ENCODE data around the gene TFPI2.
"Not testable (repeated sequence)": the region's sequence is repeated elsewhere in the genome, so short reads cannot be mapped to it uniquely, and the experiment has no call there.

Gene TFPI2, protein sequence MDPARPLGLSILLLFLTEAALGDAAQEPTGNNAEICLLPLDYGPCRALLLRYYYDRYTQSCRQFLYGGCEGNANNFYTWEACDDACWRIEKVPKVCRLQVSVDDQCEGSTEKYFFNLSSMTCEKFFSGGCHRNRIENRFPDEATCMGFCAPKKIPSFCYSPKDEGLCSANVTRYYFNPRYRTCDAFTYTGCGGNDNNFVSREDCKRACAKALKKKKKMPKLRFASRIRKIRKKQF

DNA sequence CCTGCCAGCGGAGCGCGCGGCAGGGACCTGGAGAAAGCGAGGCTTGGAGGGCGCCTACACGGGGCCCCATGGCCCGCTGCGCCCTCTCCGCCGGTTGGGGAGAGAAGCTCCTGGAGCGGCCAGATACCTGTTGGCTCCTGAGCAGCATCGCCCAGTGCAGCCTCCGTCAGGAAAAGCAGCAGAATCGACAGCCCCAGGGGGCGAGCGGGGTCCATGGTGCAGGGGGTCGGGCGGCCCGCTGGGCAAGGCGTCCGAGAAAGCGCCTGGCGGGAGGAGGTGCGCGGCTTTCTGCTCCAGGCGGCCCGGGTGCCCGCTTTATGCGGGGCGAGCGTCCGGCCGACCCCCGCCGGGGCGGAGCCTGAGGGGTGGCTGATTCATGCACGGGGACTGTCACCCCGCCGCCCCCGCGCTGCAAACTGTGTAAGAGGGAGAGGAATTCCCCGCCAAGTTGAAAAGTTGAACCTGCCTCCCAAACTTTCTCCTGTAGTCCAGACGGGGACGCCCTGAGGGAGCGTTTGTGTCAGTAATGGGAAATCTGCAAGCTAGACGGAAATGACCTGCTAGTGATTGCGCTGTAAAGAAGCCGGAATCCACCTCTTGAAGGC lies at the start of gene TFPI2:
TFPI2 (minus strand) TSS at position 290 of the 605 bp plus-strand sequence; CDS start at position 215, 75 bp downstream.
- DNase-seq, result no peak

DNA sequence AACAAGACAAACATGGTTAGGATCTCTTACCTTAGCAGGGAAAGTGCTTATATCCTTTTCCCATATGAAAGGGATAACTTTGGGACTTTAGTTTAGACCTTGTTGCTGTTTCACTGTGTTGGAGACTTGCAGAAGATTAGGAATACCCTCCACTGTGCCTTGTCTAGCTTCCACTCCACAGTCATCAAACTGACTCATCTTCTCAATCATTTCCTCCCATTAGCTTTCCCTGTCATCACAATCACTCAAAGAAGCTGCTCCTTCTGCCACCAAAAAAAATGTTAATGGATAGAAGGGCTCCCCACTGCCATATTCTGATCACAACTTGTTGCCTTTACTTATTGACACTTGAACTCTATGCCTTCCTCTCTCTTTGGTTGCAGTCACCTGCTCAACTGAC lies 47.7 kb upstream of the TFPI2 start:
- no peak for DNase-seq

DNA sequence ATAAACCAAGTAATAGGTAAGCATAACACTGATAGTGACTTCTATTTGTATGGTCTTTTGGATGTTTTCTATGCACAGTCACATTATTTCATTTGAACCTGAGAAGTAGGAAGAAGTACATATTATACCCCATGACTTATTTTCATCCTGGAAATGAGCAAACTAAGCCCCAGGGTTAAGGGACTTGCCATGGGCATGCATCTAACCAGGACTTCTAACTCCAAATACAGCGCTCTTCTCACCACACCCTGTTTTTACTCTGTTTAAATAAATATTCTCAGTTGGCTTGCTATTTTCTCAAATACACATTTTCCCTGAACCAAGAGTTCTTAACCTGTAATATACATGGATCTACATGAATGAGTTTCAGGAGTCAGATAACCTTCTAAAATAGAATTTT lies 47.3 kb upstream of the TFPI2 start:
- DNase-seq, result no peak

DNA sequence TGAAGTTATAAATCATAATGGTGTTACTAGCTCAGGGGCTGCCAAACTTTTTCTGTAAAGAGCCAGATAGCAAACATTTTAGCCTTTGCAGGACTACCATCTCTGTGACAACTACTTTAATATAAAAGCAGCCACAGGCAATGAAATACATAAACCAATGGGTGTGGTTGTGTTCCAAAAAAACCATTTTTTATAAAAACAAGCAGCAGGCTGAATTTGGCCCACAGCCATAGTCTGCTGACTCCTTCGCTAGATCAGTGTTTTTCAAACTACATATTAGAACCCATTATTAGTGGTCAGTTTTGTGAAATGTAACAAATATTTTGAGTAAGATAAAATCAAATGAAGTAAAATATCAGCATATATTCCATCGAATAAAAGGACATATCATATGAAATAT lies 44.5 kb upstream of the TFPI2 start:
- DNase-seq, result no peak

DNA sequence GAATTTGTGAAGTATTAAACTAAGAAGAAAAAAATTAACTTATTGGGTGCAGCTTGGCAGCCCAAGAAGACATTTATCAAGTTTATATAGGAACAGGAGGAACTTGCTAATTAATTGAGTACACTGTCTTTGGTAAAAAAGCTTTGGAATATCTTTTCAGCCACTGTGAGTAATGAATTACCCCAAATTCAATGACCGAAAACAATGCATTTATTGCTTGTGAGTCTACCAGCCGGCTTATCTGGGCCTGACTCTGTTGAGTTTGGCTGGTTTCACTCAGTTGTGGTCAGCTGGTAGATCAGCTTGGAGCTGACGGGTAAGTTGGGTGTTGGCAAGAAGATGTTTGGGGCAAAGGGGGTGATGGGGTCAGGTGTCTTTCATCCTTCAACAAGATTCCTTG lies 42.6 kb upstream of the TFPI2 start:
- DNase-seq, result no peak

DNA sequence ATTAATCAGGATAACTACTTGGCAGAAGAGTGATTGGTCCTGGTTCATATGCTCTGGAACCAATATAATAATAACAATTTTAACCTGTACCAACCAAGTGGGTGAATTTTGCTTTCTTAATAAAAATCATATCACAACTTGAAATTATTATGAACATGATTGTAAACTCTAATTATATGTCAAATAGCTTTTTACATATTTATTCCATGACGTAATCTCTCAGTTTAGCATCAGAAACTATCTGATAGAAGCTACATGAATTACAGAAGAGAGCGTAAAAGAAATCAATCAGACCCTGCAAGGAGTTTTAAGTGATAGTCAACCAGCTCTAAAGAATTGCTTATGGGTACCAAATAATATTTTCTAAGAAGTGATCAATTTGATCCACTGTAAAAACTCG lies 41.1 kb upstream of the TFPI2 start:
- no peak for DNase-seq

DNA sequence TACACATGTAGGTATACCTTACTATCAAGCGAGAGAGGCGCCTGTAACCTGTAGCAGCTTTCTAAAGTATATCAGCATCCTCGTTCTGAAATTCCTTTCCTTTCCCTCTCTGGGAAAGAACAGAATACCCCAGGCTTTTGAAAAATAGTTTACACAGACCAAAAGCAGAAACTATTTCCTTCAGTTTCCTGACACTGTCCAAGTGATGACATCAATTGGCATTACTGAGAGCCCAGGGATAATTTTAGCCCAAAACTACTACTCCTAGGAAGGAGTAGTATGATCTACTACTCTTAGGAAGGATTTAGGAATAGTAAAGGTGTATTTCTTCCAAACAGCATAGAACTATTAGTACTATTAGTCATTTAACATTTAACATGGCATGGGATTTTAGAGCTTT lies 37.0 kb upstream of the TFPI2 start:
- DNase-seq, result no peak

DNA sequence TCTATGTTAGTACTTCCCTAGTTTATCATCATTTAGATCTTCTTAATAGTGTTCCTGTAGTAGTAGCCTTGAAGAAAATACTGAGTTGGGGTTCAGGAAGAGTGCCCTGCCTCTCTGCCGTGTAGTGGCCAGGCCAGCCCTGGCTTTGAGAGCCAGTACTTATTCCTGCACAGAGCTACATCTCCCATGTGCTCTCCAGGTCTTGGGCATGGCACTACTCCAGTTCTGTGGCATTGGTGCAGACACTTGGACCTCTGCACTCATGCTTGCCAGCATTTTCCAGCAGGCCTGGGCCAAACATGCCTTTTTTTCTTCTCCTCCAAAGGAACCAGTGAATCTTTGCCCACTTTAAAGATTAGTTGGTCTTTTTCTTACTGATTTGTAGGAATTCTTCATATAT lies 36.2 kb upstream of the TFPI2 start:
- DNase-seq, result no peak

DNA sequence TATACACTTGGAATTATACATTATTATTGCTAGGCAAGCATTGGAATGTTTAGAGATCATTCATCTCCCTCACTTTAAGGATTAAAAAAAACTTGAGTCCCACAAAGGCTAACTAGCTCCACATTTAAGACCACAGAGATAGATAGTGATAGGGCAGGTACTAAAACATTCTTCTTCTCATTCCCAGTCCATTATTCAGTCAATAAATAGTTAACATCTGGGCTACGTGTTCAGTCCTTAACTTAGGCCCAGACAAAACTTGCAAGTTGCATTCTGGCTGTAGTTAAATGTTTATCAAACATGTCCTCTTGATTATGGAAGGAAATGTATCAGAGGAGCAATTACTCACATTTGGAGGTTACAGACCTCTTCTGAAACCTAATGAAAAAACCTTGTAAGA lies 33.4 kb upstream of the TFPI2 start:
- no peak for DNase-seq

DNA sequence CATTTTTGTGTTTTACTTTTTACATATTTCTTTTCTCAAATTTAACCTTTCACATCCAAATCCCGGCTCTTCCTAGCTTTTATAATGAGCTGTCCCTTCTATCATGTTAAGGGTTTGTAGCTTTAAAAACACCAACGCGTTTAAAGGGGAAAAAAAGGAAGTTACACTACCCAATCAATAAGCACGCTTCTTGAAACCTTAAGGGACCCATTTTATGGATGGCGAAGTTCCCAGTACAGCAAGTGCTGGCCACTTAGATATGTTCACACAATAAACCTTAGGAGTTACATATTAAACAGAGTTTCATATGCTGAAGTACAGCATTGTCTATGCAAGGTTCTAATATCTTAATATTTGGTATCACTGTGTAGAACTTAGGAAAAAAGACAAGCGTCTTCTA lies 32.7 kb upstream of the TFPI2 start:
- DNase-seq, result no peak

DNA sequence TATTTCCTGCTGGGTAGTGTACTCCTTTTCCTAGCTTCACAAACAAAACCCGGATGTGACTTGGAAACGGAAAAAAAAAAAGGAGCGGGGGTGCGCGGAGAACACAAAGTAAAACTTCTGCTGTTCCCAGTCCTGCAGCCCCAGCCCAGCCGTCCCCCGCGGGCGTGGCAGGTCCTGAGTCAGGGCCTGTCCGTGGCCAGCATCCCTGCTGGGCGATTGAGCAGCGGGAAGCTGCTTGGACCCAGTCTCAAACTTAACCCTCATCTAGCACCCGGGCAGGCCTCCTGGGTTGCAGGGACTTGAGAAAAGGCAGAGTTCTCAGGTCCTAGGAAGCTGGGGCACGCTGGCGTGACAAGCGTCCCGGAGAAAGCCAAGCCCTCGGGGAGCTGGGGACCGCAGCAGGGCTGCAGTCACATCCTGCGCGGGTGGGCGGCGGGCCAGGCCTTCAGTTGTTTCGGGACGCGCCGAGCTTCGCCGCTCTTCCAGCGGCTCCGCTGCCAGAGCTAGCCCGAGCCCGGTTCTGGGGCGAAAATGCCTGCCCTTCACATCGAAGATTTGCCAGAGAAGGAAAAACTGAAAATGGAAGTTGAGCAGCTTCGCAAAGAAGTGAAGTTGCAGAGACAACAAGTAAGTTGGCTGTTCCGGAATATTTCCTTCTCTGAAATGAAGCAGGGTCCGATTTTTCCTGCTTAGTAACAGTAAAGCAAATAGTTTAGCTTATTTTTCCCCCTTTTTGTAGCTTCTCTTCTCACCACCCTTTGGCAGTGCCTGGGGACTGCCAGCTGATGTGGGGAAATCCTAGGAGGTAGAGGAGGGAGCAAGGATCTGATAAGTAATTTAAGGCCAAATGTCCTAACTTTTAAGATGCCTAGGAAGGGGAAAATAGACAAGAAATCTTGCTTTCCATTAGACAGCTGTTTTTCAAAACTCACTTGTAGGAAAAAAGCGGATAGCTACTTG lies 31.3 kb upstream of the TFPI2 start, which contains the start of gene GNG11:
GNG11 (plus strand) TSS at position 129 of the 960 bp plus-strand sequence; CDS start at position 532, 403 bp downstream.
- no peak for DNase-seq

DNA sequence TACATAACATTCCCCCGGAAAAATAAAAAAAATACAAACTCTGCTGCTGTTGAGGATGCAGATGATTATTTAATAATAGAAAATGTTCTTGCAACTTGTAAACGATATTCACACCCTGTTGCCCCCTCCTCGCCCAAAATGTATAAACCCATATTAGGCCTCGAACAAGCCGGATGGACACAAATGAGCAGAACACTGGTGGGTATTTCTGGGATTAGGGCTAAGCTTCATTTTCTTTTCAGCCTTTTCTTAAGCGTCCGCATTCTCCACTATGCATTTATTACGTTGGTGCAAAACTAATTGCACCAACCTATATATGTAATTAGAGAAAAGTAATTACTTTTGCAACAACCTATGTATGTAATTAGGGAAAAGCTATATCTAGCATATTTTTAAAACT lies 30.6 kb upstream of the TFPI2 start:
- no peak for DNase-seq

DNA sequence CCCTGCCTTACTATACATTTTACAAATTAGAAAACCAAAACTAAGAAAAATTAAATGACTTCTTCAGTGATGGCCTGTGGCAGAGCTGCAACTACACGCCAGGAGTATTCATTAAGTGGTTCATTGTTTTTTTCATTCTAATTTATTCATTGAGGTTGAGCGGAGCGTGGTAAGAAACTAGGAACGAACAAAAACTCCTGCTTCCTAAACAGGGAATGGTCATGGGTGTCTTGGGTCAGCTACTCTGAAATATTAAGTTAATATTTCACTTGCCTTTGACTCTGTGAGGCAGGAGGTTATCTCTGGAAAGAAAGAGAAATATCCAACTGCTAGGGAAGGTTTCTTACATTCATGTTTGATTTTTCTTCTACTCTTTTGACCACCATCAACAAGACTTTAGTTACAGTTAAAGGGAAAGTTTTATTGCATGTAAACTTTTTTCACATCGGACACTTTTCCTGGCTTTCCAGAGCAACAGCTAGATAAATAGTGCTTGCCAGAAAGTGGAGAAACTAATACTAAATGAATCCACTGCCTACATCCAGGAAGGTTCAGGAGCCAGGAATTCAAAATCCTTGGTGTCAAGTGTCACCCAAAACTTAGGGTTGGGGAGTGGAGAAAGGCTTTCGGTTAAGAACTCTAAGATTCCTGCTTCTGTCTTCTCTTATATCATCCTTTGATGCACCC lies 30.1 kb upstream of the TFPI2 start:
- no peak for DNase-seq

DNA sequence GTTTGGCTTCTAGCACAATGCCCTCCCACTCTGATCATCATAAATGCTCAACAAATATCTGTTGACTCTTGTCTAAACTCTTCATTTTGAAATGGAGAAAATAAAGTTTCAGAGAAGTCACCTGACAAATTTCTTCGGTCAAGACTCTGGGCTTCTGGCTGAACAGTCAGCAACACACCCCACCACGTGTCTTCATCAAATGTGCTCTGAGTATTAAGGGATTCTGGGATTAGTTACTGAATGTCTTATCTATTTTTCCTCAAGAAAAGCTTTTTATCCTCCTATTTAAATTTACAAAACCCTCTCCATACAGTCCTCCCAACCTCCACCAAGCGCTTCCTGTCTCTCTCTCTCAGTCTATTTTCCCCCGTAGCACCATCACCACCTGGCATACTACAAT lies 25.8 kb upstream of the TFPI2 start:
- not testable (repeated sequence) for DNase-seq

DNA sequence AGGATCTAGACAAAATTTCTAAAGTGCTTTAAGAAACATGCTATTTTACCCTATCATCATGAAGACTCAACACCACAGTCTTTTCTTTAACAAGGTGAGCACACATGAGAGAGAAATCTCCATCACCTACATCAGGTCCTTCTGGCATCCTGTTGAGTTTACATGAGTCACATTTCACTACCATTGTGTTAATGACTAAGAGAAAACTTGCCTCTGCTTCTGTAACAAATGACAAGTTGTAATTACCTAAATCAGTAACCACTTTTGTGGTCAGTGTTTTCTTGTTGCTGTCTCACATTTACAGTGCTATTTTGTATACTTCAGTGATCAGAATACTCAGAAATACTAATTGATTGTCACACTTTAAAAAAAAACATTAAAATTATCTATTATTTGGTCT lies 25.3 kb upstream of the TFPI2 start:
- DNase-seq, result not testable (repeated sequence)

DNA sequence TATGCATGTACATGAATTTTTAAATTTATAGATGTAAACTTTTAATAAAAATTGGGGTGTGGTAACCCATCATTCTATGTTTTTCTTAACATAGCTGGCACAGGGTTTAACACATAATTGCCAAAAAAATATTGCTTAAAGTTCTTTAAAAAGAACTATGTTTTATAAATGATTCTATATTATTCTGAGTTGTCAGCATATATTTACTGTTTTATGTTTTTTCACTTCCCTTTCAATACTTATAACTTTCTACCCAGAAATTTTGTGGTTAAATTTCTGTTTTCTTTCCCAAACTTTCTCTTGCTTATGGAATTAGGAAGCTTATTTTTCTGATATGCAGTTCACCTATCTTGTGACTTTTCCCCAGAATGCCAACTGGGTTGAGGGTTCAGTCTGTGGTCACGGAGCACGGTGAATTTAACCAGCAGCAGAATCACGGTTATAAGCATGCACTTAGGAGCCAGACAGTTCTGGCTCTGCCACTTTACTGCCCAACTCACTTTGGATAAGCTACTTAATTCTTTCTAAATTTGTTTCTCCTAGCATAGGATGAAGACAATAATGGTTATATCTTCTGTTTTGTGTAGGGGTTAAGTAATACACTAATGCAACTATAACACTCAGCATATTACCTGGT lies 24.8 kb upstream of the TFPI2 start:
- not testable (repeated sequence) for DNase-seq

DNA sequence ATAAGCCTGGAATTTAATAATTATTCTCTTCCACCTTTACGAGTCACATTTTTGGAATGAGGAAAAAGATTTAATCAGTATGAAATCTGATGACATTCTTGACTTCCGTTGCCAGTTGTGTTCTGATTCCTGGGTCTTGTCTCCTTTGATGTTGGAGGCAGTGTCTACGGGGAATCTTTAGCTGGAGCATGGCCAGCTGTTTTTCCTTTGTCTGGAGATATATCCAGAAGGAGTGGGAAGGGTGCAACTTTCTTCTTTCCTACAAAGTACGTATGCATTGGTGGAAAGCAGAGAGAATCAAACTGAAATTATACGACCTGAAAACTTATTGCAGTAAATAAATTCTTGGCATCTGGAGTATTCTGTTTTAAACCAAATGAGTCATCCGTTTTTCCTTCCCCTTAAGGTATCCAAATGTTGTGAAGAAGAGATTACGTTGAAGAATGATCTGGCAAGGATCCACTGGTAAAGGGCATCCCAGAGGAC lies 24.1 kb upstream of the TFPI2 start:
- no peak for DNase-seq

DNA sequence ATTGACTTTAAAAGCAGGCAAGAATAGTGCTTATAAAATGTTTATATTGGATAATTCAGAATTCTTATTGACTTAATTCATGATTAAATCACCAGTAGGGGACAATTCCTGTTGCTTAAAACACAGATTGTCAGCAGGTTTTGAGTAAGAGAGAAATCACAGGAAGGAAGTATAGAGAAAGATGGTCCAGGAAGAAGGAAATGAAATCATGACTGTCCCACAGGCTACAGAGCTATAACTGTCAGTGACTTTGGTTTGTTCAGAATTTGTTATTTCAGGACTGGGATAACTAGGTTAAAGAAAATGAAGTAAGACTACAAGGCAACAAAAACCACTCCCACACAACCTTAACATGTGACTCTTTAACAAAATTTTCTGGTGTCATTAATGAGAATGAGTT lies 22.6 kb upstream of the TFPI2 start:
- DNase-seq, result no peak

DNA sequence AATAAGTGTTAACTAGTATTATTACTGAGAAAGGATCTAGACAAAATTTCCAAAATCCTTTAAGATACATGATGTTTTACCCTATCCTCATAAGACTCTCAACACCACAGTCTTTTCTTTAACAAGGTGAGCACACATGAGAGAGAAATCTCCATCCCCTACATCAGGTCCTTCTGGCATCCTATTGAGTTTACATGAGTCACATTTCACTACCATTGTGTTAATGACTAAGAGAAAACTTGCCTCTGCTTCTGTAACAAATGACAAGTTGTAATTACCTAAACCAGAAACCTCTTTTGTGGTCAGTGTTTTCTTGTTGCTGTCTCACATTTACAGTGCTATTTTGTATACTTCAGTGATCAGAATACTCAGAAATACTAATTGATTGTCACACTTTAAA lies 21.1 kb upstream of the TFPI2 start:
- DNase-seq, result not testable (repeated sequence)

DNA sequence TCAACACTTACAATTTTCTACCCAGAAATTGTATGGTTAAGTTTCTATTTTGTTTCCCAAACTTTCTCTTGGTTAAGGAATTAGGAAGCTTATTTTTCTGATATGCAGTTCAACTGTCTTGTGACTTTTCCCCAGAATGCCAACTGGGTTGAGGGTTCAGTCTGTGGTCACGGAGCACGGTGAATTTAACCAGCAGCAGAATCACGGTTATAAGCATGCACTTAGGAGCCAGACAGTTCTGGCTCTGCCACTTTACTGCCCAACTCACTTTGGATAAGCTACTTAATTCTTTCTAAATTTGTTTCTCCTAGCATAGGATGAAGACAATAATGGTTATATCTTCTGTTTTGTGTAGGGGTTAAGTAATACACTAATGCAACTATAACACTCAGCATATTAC lies 20.7 kb upstream of the TFPI2 start:
- not testable (repeated sequence) for DNase-seq

DNA sequence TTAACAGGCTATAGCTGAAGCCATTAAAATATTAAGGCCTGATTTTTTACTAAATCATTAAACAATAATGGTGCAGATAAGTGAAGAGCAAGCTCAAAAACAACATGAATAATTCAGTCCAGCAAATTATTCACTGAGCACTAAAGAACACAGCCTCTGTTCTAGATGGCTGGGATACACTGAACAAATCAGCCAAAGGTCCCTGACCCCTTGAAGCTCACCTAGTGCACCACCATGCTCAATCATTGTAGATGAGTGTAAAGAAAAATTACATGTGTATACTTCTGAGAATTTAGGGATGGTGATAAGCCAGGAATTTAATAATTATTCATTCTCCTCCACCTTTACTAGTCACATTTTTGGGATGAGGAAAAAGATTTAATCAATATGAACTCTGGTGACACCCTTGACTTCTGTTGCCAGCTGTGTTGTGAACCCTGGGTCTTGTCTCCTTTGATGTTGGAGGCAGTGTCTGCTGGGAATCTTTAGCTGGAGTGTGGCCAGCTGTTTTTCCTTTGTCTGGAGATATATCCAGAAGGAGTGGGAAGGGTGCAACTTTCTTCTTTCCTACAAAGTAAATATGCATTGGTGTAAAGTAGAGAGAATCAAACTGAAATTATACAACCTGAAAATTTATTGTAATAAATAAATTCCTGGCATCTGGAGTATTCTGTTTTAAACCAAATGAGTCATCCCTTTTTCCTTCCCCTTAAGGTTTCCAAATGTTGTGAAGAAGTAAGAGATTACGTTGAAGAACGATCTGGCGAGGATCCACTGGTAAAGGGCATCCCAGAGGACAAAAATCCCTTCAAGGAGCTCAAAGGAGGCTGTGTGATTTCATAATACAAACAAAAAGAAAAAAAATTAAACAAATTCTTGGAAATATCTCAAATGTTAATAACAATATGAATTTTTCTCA lies 19.8 kb upstream of the TFPI2 start:
- no peak for DNase-seq

Measured in AML-193 (cell line).